ENCODE results near the gene TENT5C.

TENT5C gene

DNA sequence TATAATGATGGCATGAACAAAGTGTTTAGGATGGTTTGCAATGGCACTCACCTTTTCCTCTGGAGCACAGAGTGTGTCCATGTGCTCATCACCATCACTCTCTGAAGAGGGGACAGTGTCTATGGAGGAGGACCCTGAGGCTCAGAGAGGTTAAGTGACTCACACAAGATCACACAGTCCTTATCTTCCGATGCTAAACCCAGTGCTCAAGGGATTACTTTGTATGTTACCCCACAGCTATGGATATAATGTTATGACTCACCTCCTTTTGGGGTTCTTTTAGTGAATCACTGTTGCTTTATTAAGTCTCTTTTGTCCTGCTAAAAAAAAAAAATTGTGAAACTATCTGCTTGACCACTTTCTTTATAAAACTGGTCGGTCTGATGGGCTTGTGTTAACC is 67.6 kb downstream of the TENT5C start:
- H3K27ac ChIP-seq (replicated peaks), result no peak overlapping the region

DNA sequence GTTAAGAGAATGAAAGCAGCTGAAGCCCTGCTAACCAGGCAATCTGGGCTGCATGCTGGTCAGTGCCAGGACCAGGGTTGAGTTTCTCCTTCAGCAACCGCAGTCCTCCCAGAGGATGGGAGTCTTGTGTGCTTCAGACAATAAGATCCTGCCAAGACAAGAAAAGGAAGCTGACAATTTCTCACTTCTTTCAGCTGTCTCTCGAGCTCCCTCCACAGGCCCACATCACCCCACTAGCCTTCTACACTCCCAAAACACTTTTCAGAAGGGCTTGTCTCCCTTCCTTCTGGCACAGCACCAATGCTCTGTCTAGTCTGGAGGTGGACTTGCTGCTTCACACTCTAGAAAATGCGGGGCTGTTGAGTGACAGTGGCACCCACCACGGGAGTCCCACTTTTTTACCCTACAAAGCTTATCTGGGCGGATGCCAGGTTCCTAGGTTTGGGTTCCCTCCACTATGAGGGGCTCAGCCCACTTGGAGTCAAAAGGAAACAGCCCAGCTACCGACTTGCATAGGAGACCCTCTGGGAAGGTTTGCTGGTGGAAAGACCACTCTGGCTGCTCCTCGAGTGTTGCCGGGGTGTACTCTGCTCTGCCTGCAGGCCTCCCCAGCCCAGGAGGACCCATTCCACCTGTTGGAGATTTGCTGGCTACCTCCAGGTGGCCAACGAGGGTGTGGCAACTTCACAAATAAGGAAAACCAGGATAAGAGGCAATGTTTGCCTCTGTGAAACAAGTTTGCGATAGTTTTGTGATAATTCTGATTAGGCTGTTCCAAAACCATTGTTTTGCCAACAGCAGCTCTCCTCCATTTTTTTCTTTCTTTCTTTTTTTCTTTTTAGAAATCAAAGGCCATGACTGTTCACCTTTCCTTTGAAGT is 68.9 kb downstream of the TENT5C start:
- peak; percentile 37 to 55 for DNase-seq (ENCODE audit: low read depth in 1 of 2, low spot score in 1 of 2)
- Histone ChIP-seq H3K4me3 (replicated peaks; ENCODE audit: insufficient read depth, low read length) (no peak overlapping the region), H3K27ac (replicated peaks) (no peak overlapping the region), H3K27me3 (ENCODE audit: insufficient read depth, poor library complexity, severe bottlenecking) (no peaks in the 10 kb centered on the region)
- no peak for TF ChIP-seq POLR2AphosphoS5 (IDR thresholded peaks at IDR 0.05; ENCODE audit: low read depth)
- TF ChIP-seq CTCF (IDR thresholded peaks at IDR 0.05; ENCODE audit: insufficient read depth, low read length), result peak; percentile 41

More for the DNA sequence above, 67.6 kb downstream of the TENT5C start:
- Histone ChIP-seq H3K27me3 (ENCODE audit: insufficient read depth, poor library complexity, severe bottlenecking) (no peaks in the 10 kb centered on the region), H3K4me3 (replicated peaks; ENCODE audit: insufficient read depth, low read length) (no peak overlapping the region)
- TF ChIP-seq GABPA (IDR thresholded peaks at IDR 0.05; ENCODE audit: low read depth), result no peak
- TF ChIP-seq CTCF (IDR thresholded peaks at IDR 0.05; ENCODE audit: insufficient read depth, low read length), result no peak
- TF ChIP-seq POLR2AphosphoS5 (IDR thresholded peaks at IDR 0.05; ENCODE audit: low read depth), result no peak
- no peak for TF ChIP-seq REST (IDR thresholded peaks at IDR 0.05; ENCODE audit: insufficient replicate concordance, low read depth)
- TF ChIP-seq SPI1 (IDR thresholded peaks at IDR 0.05; ENCODE audit: borderline replicate concordance, low read depth), result no peak
- no peak for DNase-seq (ENCODE audit: low read depth in 1 of 2, low spot score in 1 of 2)

- Histone ChIP-seq H3K4me3 (replicated peaks; ENCODE audit: insufficient read depth, low read length) (no peak overlapping the region), H3K27ac (replicated peaks) (no peak overlapping the region), H3K27me3 (ENCODE audit: insufficient read depth, poor library complexity, severe bottlenecking) (no peaks in the 10 kb centered on the region)
- no peak for TF ChIP-seq CTCF (IDR thresholded peaks at IDR 0.05; ENCODE audit: insufficient read depth, low read length)
- TF ChIP-seq GABPA (IDR thresholded peaks at IDR 0.05; ENCODE audit: low read depth), result no peak
- no peak for TF ChIP-seq REST (IDR thresholded peaks at IDR 0.05; ENCODE audit: insufficient replicate concordance, low read depth)
- DNase-seq (ENCODE audit: low read depth in 1 of 2, low spot score in 1 of 2), result no peak
Observed at GRCh38 chr1:117675907-117676430, 70.1 kb downstream of the TENT5C start.
